Mesenchymal stem cell (in vitro differentiated cells and primary cell): ENCODE measurements around the gene MAN1A1.

Experiments
- DNase-seq: peaks from one replicate; pipeline ENCODE4 v3.0.0-alpha.2; 2013
- H2AFZ ChIP-seq: one replicate; pipeline ENCODE4 v1.6.1; 2013; ENCODE audit warnings: low read depth, mild to moderate bottlenecking, control low read depth, inconsistent platforms, low read length, moderate library complexity
- H2AK5ac ChIP-seq: 2 replicates; pipeline ENCODE4 v1.6.1; 2013; ENCODE audit warnings: low read length, moderate library complexity, mild to moderate bottlenecking, inconsistent platforms; ENCODE audit not compliant: severe bottlenecking
- H2BK120ac ChIP-seq: one replicate; pipeline ENCODE4 v1.6.1; 2013; ENCODE audit warnings: low read depth, mild to moderate bottlenecking, inconsistent platforms, low read length, moderate library complexity
- H2BK12ac ChIP-seq, 2 experiments: one replicate each; pipeline ENCODE4 v1.6.1; 2013; ENCODE audit warnings: inconsistent platforms in 2 of 2, low read length in 2 of 2, mild to moderate bottlenecking in 2 of 2, moderate library complexity in 2 of 2, control low read depth in 1 of 2
- H2BK15ac ChIP-seq: one replicate; pipeline ENCODE4 v1.6.1; 2013; ENCODE audit warnings: mild to moderate bottlenecking, low read depth, inconsistent platforms; ENCODE audit not compliant: poor library complexity, severe bottlenecking
- H2BK5ac ChIP-seq: 2 replicates; pipeline ENCODE4 v1.6.1; 2013; ENCODE audit warnings: low read depth, mild to moderate bottlenecking, low read length, control low read depth, inconsistent platforms; ENCODE audit not compliant: poor library complexity, severe bottlenecking
- H3K14ac ChIP-seq, 2 experiments: one replicate each; pipeline ENCODE4 v1.6.1; 2013; ENCODE audit warnings: inconsistent platforms in 2 of 2, low read length in 2 of 2, control low read depth in 1 of 2, mild to moderate bottlenecking in 1 of 2, moderate library complexity in 1 of 2
- H3K18ac ChIP-seq, 2 experiments: one replicate each; pipeline ENCODE4 v1.6.1; 2013; ENCODE audit warnings: inconsistent platforms in 2 of 2, low read length in 2 of 2, control low read depth in 1 of 2, low read depth in 1 of 2, mild to moderate bottlenecking in 1 of 2
- H3K23ac ChIP-seq, 2 experiments: one replicate each; pipeline ENCODE4 v1.6.1; 2013; ENCODE audit warnings: inconsistent platforms in 2 of 2, low read length in 2 of 2, mild to moderate bottlenecking in 2 of 2, moderate library complexity in 2 of 2, control low read depth in 1 of 2
- H3K27ac ChIP-seq: 2 replicates; pipeline ENCODE4 v1.5.1; 2013; ENCODE audit warnings: mild to moderate bottlenecking, moderate library complexity, low read length, control low read depth, inconsistent platforms; ENCODE audit not compliant: poor library complexity, severe bottlenecking
- H3K27me3 ChIP-seq, 2 experiments: 2 replicates each; pipeline versions ENCODE4 v1.6.1 to v1.7.0; 2013; ENCODE audit warnings: low read length in 2 of 2, mild to moderate bottlenecking in 2 of 2, moderate library complexity in 2 of 2, control low read depth in 1 of 2, inconsistent platforms in 1 of 2; ENCODE audit not compliant: control insufficient read depth in 1 of 2, insufficient read depth in 1 of 2
- H3K36me3 ChIP-seq, 2 experiments: 2 replicates each; pipeline versions ENCODE4 v1.6.1 to v1.7.0; 2013; ENCODE audit warnings: low read length in 2 of 2, control low read depth in 1 of 2, inconsistent platforms in 1 of 2, low read depth in 1 of 2, mild to moderate bottlenecking in 1 of 2; ENCODE audit not compliant: insufficient read depth in 2 of 2, control insufficient read depth in 1 of 2
- H3K4ac ChIP-seq, 2 experiments: one replicate each; pipeline ENCODE4 v1.6.1; 2013; ENCODE audit warnings: inconsistent platforms in 2 of 2, low read length in 2 of 2, mild to moderate bottlenecking in 2 of 2, moderate library complexity in 2 of 2, control low read depth in 1 of 2, low read depth in 1 of 2
- H3K4me1 ChIP-seq: 2 replicates; pipeline ENCODE4 v1.6.1; 2013; ENCODE audit warnings: low read depth, low read length, control low read depth; ENCODE audit not compliant: control insufficient read depth, insufficient read depth
- H3K4me2 ChIP-seq: 2 replicates; pipeline ENCODE4 v1.6.1; 2013; ENCODE audit warnings: low read length, mild to moderate bottlenecking, inconsistent platforms; ENCODE audit not compliant: poor library complexity, severe bottlenecking
- H3K4me3 ChIP-seq, 2 experiments: 2 replicates each; pipeline versions ENCODE4 v1.5.1 to v1.7.0; 2013; ENCODE audit warnings: low read length in 2 of 2, mild to moderate bottlenecking in 2 of 2, control low read depth in 1 of 2, low read depth in 1 of 2; ENCODE audit not compliant: insufficient read depth in 1 of 2
- H3K79me1 ChIP-seq: replicated peaks from 2 replicates; pipeline ENCODE4 v1.6.1; 2013; ENCODE audit warnings: mild to moderate bottlenecking, control low read depth, low read length, inconsistent platforms; ENCODE audit not compliant: poor library complexity, severe bottlenecking
- H3K9ac ChIP-seq: 2 replicates; pipeline ENCODE4 v1.7.0; 2013; ENCODE audit warnings: mild to moderate bottlenecking, low read length, moderate library complexity
- H3K9me3 ChIP-seq: 2 replicates; pipeline ENCODE4 v1.7.0; 2013; ENCODE audit warnings: mild to moderate bottlenecking, low read length; ENCODE audit not compliant: control insufficient read depth
- H4K8ac ChIP-seq: one replicate; pipeline ENCODE4 v1.6.1; 2013; ENCODE audit warnings: inconsistent platforms, mild to moderate bottlenecking, low read length, moderate library complexity
- H4K91ac ChIP-seq: one replicate; pipeline ENCODE4 v1.6.1; 2013; ENCODE audit warnings: mild to moderate bottlenecking, low read length, inconsistent platforms
- WGBS: methylation state at CpG from one replicate; pipeline ENCODE4 v1.1.7; 2013; ENCODE audit warnings: mixed read lengths; 5-methylcytosine and 5-hydroxymethylcytosine counted together

Gene MAN1A1

DNA sequence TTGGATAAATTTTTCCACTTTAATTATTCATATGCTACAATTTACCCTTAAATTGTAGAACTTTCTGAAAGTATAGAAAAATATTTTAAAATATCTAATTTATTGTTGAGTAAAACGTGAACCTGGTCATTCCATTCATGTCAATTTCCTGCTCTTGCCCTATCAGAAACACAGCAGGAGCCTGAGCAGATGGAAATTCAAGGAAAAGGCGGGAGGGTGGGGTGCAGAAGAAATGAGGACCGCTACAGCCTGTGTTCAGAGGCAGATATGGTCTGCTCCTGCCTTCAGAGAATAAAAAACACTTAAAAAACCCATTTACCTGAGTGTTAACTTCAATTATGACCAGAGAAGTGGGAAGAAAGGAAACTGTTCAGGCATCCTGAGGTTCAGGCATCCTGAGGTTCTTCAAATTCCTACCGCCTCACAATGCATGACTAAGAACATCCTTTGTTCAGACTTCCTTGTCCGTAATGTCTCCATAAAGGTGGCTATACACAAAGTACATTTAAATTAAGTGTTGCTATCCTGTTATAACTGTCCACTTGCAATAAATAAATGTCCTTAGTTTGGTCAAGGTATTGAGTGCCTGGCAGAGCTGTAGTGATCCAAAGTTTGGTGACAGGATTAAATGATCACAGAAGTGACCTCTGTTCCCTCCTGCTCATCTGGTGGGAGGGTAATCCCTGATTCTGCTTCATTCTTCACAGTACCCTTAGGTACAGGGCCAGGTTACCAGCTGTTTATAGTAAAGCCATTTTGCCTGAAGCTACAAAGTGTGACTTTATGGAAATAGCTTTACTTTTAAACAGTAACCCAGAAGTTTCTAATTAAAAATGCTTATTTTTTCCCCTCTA, 109.1 kb downstream of the MAN1A1 start:
- Histone ChIP-seq H3K36me3 (peaks cover 2 to 50% of the 10 kb centered on the region in 2 experiments), H3K9ac (no peak overlapping the region), H3K4me3 (no peak overlapping the region), H2BK120ac (no peak overlapping the region), H3K4me2 (no peak overlapping the region), H2AFZ (no peak overlapping the region), H3K23ac (no peak overlapping the region), H2BK12ac (peak overlapping the region in 1 of 2 experiments; percentile 83), H2BK5ac (no peak overlapping the region), H3K9me3 (no peaks in the 10 kb centered on the region), H3K4ac (peak overlapping the region in 1 of 2 experiments; percentile 88), H4K91ac (no peak overlapping the region), H3K14ac (no peak overlapping the region), H2AK5ac (peak overlapping the region; percentile 78), H3K27ac (peak overlapping the region; percentile 58), H3K27me3 (no peaks in the 10 kb centered on the region), H3K79me1 (peaks cover 2% of the 10 kb centered on the region), H3K4me1 (peaks cover 2% of the 10 kb centered on the region), H3K18ac (peak overlapping the region; percentile 59 to 84), H4K8ac (no peak overlapping the region), H2BK15ac (no peak overlapping the region)
- WGBS, result 100% methylated on average over 1 of the region's 5 CpGs
- no peak for DNase-seq

DNA sequence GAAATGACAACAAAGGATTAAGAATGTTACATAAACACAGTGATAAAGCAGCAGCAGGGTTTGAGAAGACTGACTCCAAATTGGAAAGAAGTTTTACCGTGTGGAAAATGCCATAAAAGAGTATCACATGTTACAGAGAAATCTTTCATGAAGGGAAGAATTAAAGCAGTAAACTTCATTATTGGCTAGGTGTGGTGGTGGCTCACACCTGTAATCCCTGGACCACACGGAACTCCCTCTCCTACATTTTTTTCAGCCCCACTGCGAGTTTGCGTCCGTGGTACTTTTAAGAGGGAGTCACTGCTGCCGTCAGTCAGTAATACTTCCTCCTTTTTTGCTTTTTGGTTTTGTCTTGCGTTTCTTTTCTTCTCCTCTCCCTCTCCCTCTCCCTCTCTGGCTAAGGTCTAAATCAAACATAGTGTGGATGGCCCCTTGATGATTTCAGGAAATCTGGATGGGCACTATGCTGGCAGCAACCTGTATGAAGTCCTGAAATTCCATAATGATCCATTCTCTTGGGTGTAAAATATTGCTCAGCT, 112.3 kb downstream of the MAN1A1 start:
- H2BK5ac ChIP-seq, result no peak overlapping the region
- H3K79me1 ChIP-seq, result peaks cover 2% of the 10 kb centered on the region
- no peak overlapping the region for H2BK120ac ChIP-seq
- 81% methylated on average over 7 of the region's 7 CpGs for WGBS
- H2BK15ac ChIP-seq, result no peak overlapping the region
- no peak overlapping the region for H2AK5ac ChIP-seq
- H3K14ac ChIP-seq, result no peak overlapping the region
- H3K4me1 ChIP-seq, result peaks cover 2% of the 10 kb centered on the region
- no peak overlapping the region for H4K91ac ChIP-seq
- peaks cover 2 to 43% of the 10 kb centered on the region in 2 experiments for H3K36me3 ChIP-seq
- H3K18ac ChIP-seq, result no peak overlapping the region
- no peak overlapping the region for H3K9ac ChIP-seq
- no peak overlapping the region for H3K4me2 ChIP-seq
- no peak overlapping the region for H2BK12ac ChIP-seq
- H3K27me3 ChIP-seq, result no peaks in the 10 kb centered on the region
- no peaks in the 10 kb centered on the region for H3K9me3 ChIP-seq
- H3K4ac ChIP-seq, result no peak overlapping the region
- H3K23ac ChIP-seq, result no peak overlapping the region
- no peak overlapping the region for H3K27ac ChIP-seq
- no peak for DNase-seq
- H4K8ac ChIP-seq, result no peak overlapping the region
- no peak overlapping the region for H3K4me3 ChIP-seq
- H2AFZ ChIP-seq, result no peak overlapping the region

DNA sequence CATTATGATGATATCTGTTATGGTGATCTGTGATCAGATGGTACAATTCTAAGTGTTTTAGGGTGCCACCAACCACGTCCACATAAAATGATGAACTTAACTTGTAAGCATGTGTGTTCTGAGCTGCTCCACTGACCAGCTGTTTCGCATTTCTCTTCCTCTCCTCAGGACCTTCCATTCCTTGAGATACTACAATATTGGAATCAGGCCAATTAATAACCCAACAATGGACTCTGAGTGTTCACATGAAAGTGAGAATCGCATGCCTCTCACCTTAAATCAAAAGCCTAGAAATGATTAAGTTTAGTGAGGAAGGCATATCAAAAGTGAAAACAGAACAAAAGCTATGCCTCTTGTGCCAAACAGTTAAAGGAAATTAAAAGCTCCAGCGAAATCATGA, 114.6 kb downstream of the MAN1A1 start:
- Histone ChIP-seq H2BK120ac (no peak overlapping the region), H4K8ac (no peak overlapping the region), H3K4me1 (no peaks in the 10 kb centered on the region), H3K36me3 (peaks cover 2 to 55% of the 10 kb centered on the region in 2 experiments), H3K4ac (no peak overlapping the region), H2AK5ac (no peak overlapping the region), H3K27ac (no peak overlapping the region), H3K14ac (no peak overlapping the region), H4K91ac (no peak overlapping the region), H3K79me1 (peaks cover 2% of the 10 kb centered on the region), H3K4me3 (no peak overlapping the region), H3K27me3 (no peaks in the 10 kb centered on the region), H3K18ac (no peak overlapping the region), H2BK15ac (no peak overlapping the region), H3K23ac (no peak overlapping the region), H3K9ac (no peak overlapping the region), H2AFZ (no peak overlapping the region), H2BK12ac (no peak overlapping the region), H3K9me3 (no peaks in the 10 kb centered on the region), H2BK5ac (no peak overlapping the region), H3K4me2 (no peak overlapping the region)
- DNase-seq, result no peak
- 96% methylated on average over 2 of the region's 4 CpGs for WGBS

DNA sequence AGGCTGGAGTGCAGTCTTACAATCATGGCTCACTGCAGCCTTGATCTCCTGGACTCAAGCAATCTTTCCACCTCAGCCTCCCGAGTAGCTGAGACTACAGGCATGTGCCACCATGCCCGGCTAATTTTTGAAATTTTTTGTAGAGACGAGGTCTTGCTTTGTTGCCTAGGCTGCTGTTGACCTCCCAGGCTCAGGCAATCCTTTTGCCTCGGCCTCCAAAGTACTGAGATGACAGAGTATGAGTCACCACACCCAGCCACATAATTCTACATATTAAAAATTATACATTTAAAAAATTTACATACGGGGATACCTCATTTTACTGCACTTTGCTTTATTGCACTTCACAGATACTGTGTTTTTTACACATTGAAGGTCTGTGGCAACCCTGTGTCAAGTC, 115.1 kb downstream of the MAN1A1 start:
- no peak overlapping the region for H3K9ac ChIP-seq
- H4K91ac ChIP-seq, result no peak overlapping the region
- no peak overlapping the region for H3K27ac ChIP-seq
- no peaks in the 10 kb centered on the region for H3K27me3 ChIP-seq
- no peak overlapping the region for H2BK12ac ChIP-seq
- H3K4me3 ChIP-seq, result no peak overlapping the region
- H3K23ac ChIP-seq, result no peak overlapping the region
- H3K4ac ChIP-seq, result no peak overlapping the region
- no peak overlapping the region for H3K14ac ChIP-seq
- H2BK5ac ChIP-seq, result no peak overlapping the region
- H3K18ac ChIP-seq, result no peak overlapping the region
- no peak overlapping the region for H2BK120ac ChIP-seq
- peaks cover 2 to 55% of the 10 kb centered on the region in 2 experiments for H3K36me3 ChIP-seq
- no peak for DNase-seq
- H2BK15ac ChIP-seq, result no peak overlapping the region
- H4K8ac ChIP-seq, result no peak overlapping the region
- peaks cover 2% of the 10 kb centered on the region for H3K79me1 ChIP-seq
- no peaks in the 10 kb centered on the region for H3K9me3 ChIP-seq
- WGBS, result 93% methylated on average over 5 of the region's 5 CpGs
- no peak overlapping the region for H2AK5ac ChIP-seq
- H3K4me2 ChIP-seq, result no peak overlapping the region
- no peaks in the 10 kb centered on the region for H3K4me1 ChIP-seq
- no peak overlapping the region for H2AFZ ChIP-seq
